Left hindlimb (tissue), 1 donor: ENCODE results near the gene PSG2.
"Not testable (repeated sequence)": the region's sequence is repeated elsewhere in the genome, so short reads cannot be mapped to it uniquely, and the experiment has no call there.

Experiments used
- DNase-seq: peaks from one replicate; pipeline ENCODE4 v3.0.0-alpha.2; 2018

The PSG2 gene

DNA sequence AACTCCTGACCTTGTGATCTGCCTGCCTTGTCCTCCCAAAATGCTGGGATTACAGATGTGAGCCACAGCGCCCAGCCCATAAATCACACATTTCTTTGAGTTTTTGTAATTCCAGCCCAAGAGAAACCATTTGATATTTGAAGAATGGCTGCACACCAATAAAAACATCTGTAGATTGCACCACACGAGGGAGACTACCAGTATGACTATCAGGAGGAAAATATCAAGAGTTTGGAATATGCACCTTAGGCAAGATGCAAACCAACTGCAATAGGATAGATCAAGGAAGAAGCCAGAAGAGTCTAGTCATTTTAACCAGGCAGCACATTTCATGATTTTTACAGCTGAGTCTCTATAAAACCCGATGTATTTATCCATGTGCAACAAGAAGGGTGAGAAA lies 20.1 kb downstream of the PSG2 start:
- DNase-seq = not testable (repeated sequence)

DNA sequence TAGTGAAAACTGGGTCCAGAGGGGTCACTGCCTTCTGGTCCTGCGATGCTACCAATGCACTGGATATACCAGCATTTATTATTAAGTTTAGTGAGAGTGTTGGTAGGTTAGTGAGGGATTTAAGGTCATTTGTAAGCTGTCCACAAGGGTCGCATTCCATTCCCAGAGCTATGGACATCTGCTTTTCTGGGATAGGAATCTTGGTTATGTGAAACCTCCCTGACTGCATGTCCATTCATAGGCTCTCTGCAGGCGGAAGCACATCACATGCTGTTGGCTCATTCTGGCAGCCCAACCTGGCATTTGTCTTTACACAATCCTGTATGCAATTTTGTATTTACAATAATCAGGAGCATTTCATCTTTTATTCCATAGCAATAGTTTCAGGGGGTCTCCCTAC lies 21.2 kb downstream of the PSG2 start:
- DNase-seq = not testable (repeated sequence)

DNA sequence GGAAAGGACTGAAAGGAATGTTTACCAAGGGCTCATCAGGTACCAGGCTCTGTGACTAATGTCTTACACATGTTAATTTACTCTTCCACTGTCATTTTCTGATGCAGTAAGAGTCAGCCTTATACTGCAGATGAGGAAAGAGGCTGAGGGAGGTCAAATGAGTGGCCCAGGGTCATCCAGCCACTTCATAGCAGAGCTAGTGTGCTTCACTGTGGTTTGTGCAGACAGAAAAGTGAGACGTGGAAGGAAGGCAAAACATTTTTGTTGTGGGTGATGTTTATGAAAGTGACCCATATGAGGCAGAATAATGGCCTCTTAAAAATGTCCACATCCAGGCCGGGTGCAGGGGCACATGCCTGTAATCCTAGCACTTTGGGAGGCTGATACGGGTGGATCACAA lies 22.2 kb downstream of the PSG2 start:
- DNase-seq = not testable (repeated sequence)

DNA sequence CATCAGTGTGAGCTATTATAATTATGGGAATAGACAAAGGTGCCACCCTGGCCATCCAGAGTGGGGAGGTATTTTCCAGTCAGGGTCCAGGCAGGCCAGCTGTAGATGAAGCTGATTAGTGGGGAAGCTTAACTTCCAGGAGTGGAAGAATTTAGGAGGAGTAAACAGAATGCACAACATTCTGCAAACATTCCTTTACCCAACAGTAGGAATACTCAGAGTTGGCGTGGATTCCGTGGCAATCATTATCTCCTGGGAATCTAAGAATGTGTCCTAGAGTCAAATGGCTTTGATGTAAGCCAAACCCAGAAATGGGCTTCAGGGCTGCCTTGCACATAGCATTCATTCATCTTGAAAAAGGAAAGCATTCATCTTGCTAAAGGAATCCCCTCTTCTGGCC lies 23.0 kb downstream of the PSG2 start:
- not testable (repeated sequence) for DNase-seq

DNA sequence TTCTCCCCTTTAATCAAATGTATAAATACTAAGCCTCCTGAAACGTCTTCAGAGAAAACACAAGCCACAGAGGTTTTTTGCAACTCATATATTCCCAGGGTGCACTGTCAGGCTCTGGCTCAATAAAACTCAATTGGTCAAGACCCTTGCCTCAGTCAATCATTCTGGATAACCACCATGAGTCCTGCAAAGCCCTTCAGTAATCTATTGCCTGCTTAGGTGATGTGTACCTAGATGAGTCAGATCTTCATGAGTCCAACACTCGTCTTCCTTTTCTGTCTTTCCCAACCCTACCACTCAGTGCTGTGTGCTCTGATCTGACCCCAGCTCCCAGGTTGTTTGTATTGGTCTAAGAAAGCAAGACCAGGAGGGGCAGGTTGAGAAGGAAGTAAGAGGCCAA lies 24.1 kb downstream of the PSG2 start:
- not testable (repeated sequence) for DNase-seq

DNA sequence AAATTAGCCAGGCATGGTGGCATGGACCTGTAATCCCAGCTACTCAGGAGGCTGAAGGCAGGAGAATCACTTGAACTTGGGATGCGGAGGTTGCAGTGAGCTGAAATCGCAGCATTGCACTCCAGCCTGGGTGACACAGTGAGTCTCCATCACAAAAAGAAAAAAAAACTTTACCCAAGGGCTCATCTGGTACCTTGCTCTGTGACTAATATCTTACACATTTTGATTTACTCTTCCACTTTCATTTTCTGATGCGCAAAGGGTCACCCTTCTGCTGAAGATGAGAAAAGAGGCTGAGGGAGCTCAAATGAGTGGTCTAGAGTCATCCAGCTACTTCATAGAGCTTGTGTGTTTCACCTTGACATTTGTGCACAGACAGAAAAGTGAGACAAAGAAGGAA lies 34.5 kb downstream of the PSG2 start:
- DNase-seq = not testable (repeated sequence)

DNA sequence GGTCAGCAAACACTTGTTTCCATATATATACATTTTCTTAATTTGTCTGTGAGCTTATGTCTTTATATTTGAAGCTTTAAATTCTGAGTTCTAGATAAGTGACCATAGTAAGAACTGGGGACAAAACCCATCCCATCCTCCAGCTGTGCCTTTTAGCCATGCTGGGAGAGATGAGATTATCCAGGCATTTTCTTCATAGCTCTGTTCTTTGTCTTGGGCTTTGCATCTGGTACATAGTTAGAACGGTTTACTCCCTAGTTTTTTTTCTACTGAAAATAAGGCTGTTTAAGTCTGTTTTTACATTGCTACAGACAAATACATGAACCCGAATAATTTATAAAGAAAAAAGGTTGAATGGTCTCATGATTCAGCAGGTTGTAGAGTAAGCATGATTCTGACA lies 35.9 kb downstream of the PSG2 start:
- DNase-seq = not testable (repeated sequence)

DNA sequence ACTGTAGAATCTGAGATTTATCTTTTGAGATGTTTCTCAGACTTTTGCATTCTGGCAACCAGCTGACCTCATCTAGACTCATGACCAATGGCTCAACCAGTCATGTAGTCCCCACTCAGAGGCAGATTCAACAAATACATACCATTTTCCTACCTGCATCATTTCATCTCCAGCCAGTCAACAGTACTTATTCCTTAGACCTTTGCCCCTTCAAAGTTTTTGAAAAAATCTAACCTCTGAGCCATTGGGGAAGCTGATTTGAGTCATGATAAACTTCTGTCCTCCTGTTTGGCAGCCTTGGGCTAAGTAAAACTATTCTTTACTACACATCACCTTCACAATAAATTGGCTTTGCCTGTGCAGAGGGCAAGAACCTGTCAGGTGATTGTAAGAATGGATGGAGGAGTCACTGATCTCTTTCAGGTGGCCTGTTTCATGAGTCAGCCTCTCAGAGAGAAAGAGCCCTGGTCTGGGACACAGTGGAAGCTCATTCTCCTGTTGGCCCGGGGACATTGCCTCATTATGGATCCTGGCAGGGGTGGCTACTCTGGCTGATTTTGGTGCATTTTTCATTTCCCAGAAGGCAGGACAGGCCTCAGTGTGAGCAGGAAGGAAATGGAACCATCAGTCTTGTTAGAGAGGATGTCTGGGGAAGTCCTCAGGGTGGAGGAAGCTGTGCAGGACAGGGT lies 38.9 kb downstream of the PSG2 start:
- DNase-seq = not testable (repeated sequence)

DNA sequence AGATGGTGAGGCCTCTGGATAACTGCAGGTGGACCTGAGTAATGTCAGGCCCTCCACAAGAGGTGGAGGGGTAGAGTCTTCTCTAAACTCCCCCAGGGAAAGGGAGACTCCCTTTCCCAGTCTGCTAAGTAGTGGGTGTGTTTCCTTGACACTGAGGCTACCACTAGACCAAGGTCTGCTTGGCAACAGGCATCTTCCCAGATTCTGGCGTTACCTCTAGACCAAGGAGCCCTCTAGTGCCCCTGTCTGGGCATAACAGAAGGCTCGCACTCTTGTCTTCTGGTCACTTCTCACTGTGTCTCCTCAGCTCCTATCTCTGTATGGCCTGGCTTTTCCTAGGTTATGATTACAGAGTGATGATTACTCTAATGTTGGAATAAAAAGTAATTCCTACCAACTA lies 50.9 kb downstream of the PSG2 start:
- DNase-seq = not testable (repeated sequence)

DNA sequence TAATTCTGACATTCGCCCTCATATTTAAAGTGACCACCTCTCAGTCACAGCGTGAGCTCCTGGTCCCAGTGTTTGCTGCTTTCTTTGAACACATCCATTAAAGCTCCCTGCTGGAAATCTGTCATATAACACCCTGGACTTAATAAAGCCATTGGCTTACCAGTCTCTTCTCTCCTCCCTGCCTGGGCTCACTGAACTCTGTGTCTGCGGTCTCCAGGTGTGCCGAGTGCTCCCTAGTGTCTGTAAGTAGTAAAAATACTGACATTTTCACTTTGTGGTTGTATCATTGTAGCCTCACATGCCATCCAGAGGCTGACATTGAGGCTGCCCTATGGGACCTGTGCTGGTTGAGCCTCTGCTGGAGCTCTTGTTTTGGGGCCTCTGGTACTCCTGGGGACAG lies 53.6 kb downstream of the PSG2 start:
- DNase-seq = no peak

DNA sequence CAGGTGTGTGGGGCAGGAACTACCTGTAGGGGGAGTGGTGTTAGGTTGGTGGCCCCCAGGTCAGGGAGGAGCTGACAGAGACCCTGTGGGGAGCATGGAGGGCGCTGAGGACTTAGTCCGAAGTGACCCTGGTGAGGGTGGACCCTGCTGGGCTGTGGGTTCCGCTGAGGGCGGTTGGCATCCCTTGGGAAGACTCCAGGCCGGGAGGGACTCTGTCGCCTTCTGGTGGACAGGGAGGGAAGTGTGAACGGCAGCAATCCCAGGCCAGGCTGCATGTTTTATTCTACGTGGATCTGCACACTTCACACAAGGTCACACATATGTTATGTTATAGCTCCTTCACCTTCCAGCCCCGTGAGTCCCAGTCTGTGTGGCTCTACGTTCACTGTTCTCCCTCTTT lies 54.5 kb downstream of the PSG2 start:
- not testable (repeated sequence) for DNase-seq

DNA sequence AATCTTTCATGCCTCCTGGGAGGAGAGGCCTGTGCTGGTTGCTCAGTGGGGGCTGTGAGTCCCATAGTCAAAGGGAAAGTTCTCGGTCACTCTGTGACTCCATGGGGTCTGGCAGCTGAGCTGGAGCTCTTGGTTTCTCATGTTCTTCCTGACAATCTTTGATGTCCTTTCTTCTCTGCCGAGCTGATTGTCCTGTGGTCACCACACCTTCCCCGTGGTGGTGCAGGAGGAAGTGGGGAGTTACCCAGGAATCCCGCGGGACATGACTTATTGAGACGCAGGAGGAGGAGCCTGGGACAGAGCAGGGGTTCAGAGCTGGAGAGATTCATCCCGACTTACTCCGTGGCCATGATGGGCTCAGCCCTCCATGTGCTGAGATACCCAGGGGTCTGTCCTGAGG lies 55.4 kb downstream of the PSG2 start:
- DNase-seq = not testable (repeated sequence)

DNA sequence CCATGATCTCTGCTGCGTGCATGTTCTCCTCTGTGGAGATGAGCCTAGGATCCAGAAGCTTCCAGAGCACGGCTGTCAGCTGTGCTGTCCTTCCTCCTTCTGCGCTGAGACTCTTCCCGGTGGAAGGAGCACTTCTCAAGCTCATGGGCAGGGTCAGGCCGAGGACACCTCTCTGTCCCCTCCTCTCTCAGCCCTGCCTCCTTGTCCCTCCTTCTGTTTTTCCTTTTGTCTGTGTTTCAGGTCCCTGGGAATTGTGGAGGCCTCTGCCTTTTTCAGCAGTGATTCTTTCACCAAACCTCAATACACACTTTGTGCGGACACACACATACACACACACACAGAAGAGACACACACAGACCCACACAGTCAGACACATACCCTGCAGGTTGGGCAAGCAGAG lies 56.1 kb downstream of the PSG2 start, which contains the start of gene PSG11:
TSS of gene PSG11 (minus strand) at position 101 of the 400 bp plus-strand sequence. CDS start at position 4, 97 bp downstream.
- DNase-seq = not testable (repeated sequence)

DNA sequence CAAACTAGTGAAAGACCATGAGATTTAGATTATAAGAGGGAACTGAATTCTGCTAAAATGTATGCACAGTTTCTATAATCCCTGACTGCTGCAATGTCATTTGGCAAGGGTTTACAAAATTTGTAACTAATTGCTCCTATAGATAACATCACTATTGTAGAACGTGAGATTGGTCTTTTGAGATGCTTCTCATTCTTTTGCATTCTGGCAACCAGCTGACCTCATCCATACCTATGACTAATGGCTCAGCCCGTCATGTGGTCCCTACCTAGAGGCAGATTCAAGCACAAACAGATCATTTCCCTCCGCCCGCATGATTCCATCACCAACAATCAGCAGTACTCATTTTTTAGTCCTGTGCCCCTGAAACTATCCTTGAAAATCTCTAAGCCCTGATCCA lies 60.4 kb downstream of the PSG2 start:
- not testable (repeated sequence) for DNase-seq

DNA sequence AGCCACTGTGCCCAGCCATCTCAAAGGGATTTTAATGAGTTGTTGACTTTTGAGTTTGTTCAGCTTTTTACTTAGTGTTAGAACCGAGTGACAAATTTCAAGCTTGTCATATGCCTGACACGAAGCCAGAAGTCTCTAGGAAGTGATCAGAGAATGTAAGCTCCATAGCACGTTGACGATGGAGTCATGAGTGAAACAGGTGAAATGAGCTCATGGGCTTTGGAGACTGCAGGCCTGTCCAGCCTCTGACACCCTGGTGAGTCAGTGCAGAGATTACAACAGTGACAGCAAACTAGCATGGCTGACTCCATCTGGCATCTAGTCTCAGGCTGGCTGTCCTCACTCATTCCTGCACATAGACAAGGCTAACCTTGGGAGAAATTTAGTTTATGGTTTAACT lies 60.9 kb downstream of the PSG2 start:
- DNase-seq = not testable (repeated sequence)

DNA sequence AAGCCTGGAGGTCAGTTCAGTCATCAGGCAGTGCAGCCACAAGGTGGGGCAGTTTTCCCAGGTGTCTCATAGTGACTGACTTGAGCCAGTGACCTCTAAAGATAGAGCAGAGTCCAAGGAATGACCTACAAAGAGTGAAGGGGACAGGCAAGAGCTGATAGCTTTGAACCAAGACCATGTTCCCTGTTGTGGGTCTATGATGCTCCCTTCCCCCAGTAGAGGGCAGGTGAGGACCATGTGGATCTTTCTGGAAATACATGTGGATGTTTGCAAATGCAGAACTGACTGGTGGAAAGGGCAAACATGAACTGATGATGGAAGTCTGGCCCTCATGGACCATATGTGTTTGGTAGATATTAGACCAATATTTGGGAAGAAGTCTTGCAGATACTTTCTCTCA lies 62.9 kb downstream of the PSG2 start:
- not testable (repeated sequence) for DNase-seq
